AG10803 (cell line): ENCODE data around the gene CELA2B.

Experiments used
- DNase-seq: peaks from one replicate; pipeline ENCODE4 v3.0.0; 2010; ENCODE audit warnings: low read depth
- H3K4me3 ChIP-seq: 2 replicates; pipeline ENCODE4 v1.5.1; 2011; ENCODE audit warnings: mild to moderate bottlenecking, low read length, control low read depth
- TF ChIP-seq, protein P1 (sequence below): conservative IDR thresholded peaks from 2 replicates; pipeline ENCODE4 v1.5.1; 2011; ENCODE audit warnings: mild to moderate bottlenecking, low read length, control low read depth, inconsistent platforms

The CELA2B gene

DNA sequence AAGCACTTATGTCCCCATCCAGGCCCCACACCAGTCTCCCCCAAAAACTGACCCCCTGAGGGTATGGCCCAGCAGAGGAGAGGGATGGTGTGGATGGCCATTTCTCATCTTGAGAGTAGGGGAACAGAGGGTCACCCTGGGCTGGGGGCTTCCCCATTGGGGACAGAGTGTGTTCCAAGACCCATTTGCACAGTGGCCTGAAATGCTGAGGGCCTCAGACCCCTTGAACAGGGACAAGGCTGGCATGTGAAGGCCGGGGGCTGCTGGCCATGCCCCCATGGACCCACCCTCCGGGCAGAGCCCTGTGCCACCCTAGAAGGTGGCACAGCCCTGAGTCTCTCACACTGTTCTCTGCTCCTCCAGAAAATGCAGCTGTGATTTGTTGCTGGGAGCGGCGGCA lies 29.7 kb upstream of the CELA2B start:
- TF ChIP-seq, protein P1, sequence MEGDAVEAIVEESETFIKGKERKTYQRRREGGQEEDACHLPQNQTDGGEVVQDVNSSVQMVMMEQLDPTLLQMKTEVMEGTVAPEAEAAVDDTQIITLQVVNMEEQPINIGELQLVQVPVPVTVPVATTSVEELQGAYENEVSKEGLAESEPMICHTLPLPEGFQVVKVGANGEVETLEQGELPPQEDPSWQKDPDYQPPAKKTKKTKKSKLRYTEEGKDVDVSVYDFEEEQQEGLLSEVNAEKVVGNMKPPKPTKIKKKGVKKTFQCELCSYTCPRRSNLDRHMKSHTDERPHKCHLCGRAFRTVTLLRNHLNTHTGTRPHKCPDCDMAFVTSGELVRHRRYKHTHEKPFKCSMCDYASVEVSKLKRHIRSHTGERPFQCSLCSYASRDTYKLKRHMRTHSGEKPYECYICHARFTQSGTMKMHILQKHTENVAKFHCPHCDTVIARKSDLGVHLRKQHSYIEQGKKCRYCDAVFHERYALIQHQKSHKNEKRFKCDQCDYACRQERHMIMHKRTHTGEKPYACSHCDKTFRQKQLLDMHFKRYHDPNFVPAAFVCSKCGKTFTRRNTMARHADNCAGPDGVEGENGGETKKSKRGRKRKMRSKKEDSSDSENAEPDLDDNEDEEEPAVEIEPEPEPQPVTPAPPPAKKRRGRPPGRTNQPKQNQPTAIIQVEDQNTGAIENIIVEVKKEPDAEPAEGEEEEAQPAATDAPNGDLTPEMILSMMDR, result no peak
- H3K4me3 ChIP-seq, result no peak overlapping the region
- no peak for DNase-seq

DNA sequence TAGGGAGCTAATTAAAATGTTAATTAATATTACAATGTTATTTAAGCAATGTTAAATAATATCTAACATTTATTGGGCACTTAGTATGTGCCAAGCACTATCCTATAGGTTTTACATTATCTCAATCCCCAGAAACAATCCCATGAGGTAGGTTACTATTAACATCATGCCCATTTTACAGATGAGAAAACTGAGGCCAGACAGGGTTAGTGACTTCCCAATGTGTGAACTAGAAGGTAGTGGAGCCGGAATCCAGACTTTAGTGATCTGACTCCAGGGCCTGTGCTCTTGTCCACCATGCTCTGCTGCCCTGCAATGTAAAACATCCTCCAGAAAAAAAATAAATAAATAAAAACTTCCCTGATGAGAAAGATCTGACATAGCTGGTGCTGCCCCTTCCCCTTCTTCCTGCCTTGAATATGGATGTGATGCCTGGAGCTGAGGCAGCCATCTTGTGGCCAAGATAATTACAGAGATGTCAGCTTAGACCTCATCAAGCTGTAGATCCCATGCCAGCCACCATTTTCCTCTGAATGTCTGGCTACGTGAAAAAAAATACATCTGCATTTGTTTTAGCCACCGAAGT lies 26.9 kb upstream of the CELA2B start:
- no peak overlapping the region for H3K4me3 ChIP-seq
- TF ChIP-seq, protein P1, result no peak
- DNase-seq, result no peak

DNA sequence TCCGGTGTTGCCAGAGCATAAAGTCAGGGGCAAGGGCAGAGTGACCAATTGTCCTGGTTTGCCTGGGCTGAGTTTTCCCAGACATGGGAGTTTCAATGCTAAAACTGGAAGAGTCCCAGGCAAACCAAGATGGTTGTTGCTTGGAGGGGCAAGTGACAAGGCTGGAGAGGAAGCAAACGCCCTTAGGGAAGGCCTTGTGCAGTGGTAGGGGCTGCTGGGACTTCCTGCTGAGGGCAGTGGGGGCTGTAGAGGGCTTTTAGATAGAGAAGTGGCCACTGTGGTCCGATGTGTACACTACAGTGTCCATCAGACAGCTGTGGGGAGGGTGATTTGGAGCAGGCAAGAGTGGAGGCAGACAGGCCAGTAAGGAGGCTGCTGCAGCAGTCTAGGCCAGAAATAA lies 26.3 kb upstream of the CELA2B start:
- H3K4me3 ChIP-seq, result no peak overlapping the region
- TF ChIP-seq, protein P1, result no peak
- no peak for DNase-seq

DNA sequence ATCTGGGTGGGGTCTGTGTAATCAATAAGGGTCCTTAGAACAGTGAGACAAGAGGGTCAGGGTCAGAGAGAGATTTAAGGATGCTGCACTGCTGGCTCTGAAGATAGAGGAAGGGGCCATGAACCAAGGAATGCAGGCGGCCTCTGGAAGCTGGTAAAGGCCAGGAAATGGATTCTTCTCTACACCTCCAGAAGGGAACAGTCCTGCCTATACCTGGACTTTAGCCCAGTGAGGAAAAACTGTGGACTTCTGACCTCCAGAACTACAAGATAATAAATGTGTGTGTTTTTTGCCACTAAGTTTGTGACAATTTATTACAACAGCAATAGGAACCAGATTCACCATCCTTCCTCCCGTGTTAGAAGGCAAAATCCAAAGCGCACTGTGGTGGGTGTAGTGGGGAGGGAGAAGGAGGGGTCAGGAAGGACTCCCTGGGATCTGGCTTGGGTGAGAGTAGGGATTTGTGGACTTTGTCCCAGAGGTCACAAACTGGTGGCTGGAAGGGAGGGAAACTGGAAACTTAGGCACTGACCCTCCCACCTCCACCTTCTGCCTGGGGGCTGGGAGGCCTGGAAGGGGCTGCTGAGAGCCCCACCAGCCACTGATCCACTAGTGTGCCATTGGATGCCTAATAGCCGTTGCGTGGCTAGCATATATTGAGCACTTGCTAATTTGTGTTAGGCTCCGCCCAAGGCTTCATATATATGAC lies 24.7 kb upstream of the CELA2B start:
- no peak overlapping the region for H3K4me3 ChIP-seq
- TF ChIP-seq, protein P1, result no peak
- DNase-seq, result no peak

DNA sequence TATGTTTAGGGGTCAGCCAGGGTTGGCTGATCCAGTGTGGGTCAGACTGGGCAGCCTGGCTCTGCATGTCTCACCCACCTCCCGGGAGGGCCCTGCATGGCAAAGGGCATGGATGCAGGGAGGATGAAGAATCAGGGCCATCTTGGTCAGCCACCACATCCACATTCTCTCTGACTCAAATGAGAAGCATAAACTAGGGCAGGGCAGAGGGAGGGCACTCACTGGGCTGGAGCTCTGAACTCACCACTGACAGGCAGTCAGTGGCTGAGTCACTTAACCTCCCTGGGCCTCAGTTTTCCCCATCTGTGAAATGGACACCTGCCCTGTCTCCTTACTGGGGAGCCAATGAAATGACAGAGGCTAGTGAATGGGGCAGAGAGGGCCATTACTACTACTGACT lies 23.7 kb upstream of the CELA2B start:
- DNase-seq, result no peak

DNA sequence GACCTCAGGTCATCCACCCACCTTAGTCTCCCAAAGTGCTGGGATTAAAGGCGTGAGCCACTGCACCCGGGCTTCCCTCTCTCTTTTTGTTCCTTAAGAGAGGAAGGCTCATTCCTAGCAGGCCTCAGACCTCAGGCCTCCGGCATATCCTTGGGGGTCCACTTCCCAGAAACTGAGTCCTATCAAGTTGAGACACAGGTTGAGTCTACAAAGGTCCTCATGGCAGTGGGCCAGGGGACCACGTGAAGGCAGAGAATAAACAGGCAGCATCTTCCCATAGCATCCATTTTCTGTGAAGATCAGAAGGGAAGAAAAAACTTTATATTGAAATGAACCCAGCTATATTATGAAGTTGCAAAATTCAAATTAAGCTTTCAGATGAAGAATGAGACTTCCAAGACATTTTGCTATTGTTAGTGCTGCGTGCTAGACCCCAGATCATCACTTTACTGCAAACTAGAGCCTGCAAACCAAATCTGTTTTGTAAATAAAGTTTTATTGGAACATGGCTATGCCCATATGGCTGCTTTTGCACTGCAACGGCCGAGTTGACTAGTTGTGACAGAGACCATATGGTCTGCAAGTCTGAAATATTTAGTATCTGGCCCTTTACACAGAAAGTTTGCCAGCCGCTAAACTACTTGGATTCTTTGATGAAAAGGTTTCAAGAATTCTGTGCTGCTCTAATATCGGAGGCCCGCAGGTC lies 22.9 kb upstream of the CELA2B start:
- no peak for DNase-seq
- TF ChIP-seq, protein P1, result no peak
- H3K4me3 ChIP-seq, result no peak overlapping the region

More for the DNA sequence above, 23.7 kb upstream of the CELA2B start:
- TF ChIP-seq, protein P1, result no peak
- H3K4me3 ChIP-seq, result no peak overlapping the region
